Mesothelial cell of epicardium (in vitro differentiated cells): ENCODE measurements around the gene HMG20A. TPM values are rescaled to one million over a fixed set of nuclear protein-coding genes. Genes with fewer than 3 reads are reported as not detected.

Experiments used
- DNase-seq, 2 experiments: peaks; one replicate each; pipeline ENCODE4 v3.0.0; 2021; ENCODE audit warnings: low spot score in 2 of 2; ENCODE audit not compliant: unreplicated experiment in 2 of 2
- H3K27ac Mint-ChIP-seq: 2 replicates; pipeline ENCODE4 v1.8.0; 2021; ENCODE audit warnings: mixed read lengths
- H3K27me3 Mint-ChIP-seq: 2 replicates; pipeline ENCODE4 v1.8.0; 2021; ENCODE audit warnings: low read depth, mixed read lengths
- H3K36me3 Mint-ChIP-seq: 2 replicates; pipeline ENCODE4 v1.8.0; 2021; ENCODE audit warnings: mixed read lengths
- H3K4me1 Mint-ChIP-seq: 2 replicates; pipeline ENCODE4 v1.8.0; 2021; ENCODE audit warnings: mixed read lengths
- H3K4me3 Mint-ChIP-seq: 2 replicates; pipeline ENCODE4 v1.8.0; 2021; ENCODE audit warnings: mild to moderate bottlenecking, moderate library complexity, mixed read lengths
- H3K9me3 Mint-ChIP-seq: 2 replicates; pipeline ENCODE4 v1.8.0; 2021; ENCODE audit warnings: mixed read lengths
- total RNA-seq: library from RNA; stranded (reverse); gene quantifications from 3 replicates; pipeline ENCODE4 v1.2.1, GENCODE V29; 2021
- TF ChIP-seq, protein P1 (sequence below): fragments of 200-600 bp; sonication (generic); IDR thresholded peaks from one replicate; pipeline ENCODE4 v1.5.0; 2021; ENCODE audit warnings: antibody characterized with exemption; ENCODE audit not compliant: unreplicated experiment

HMG20A gene
- total RNA-seq, 1 donor from 2014 or later, result 70.5 TPM

DNA sequence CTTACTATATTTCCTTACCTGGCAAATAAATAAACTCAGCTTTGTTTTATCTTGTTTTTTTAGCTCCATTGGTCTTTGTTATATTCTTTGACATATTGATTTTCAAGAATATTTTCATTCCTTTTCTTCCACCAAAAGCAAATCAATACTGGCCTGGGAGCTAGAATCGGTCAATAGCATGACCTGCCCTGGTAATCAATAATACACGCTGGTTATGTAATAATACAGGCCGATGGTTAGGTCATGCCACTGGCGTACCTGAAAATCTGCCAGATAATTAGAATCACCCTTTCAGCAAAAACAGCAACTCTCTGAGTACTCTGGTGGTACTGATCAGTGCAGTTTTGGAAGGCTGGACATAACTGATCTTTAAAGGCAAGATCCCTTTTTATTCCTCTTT, 40.7 kb upstream of the HMG20A start:
- DNase-seq, result no peak
- no peaks in the 10 kb centered on the region for H3K36me3 Mint-ChIP-seq
- TF ChIP-seq, protein P1, sequence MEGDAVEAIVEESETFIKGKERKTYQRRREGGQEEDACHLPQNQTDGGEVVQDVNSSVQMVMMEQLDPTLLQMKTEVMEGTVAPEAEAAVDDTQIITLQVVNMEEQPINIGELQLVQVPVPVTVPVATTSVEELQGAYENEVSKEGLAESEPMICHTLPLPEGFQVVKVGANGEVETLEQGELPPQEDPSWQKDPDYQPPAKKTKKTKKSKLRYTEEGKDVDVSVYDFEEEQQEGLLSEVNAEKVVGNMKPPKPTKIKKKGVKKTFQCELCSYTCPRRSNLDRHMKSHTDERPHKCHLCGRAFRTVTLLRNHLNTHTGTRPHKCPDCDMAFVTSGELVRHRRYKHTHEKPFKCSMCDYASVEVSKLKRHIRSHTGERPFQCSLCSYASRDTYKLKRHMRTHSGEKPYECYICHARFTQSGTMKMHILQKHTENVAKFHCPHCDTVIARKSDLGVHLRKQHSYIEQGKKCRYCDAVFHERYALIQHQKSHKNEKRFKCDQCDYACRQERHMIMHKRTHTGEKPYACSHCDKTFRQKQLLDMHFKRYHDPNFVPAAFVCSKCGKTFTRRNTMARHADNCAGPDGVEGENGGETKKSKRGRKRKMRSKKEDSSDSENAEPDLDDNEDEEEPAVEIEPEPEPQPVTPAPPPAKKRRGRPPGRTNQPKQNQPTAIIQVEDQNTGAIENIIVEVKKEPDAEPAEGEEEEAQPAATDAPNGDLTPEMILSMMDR, result no peak
- H3K4me3 Mint-ChIP-seq, result no peak overlapping the region
- peaks cover 7% of the 10 kb centered on the region for H3K4me1 Mint-ChIP-seq
- H3K27me3 Mint-ChIP-seq, result no peaks in the 10 kb centered on the region
- no peaks in the 10 kb centered on the region for H3K9me3 Mint-ChIP-seq
- no peak overlapping the region for H3K27ac Mint-ChIP-seq

- Mint-ChIP-seq H3K4me3 (no peak overlapping the region), H3K27me3 (no peaks in the 10 kb centered on the region), H3K9me3 (no peaks in the 10 kb centered on the region), H3K36me3 (no peaks in the 10 kb centered on the region), H3K27ac (no peak overlapping the region), H3K4me1 (peaks cover 30% of the 10 kb centered on the region)
- no peak for DNase-seq
- TF ChIP-seq, protein P1, result no peak
Measured at GRCh38 chr15:77384086-77384485, 36.6 kb upstream of the HMG20A start.

DNA sequence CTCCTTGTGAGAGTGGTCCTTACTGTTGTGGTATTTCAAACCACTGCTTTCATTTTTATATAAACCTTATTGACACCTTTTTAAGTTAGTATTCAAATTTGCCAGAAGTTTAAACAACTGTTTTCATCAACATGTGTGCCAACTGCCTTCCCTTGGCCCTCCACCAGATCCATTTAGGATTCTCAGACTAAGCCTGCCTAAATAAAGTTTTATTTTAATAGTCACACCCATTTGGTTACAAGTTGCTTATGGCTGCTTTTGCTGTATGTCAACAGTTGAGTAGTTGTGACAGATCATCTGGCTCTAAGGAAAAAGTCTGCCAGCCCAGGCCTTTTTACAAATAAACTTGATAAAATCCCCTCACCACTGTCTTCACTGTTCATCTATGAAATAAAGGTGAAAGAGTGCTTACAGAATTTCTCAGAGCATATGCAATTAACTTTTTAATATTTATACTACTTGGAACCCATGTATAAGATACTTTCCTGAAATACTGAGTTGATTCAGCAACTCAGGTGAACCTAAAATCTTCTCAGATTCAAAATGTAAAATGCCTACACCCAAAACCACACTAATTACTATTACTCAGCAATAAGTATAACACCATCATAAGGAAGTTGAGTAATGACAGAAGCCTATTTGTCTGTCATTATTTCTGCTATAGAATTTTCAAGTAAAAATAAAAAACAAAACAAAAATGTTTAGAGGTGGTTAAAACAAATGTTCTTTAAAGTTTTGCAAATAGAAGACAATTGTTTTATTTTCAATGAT, 35.9 kb upstream of the HMG20A start:
- Mint-ChIP-seq H3K27ac (no peak overlapping the region), H3K4me1 (peaks cover 36% of the 10 kb centered on the region), H3K27me3 (no peaks in the 10 kb centered on the region), H3K4me3 (no peak overlapping the region), H3K36me3 (no peaks in the 10 kb centered on the region), H3K9me3 (no peaks in the 10 kb centered on the region)
- TF ChIP-seq, protein P1, result no peak
- no peak for DNase-seq

DNA sequence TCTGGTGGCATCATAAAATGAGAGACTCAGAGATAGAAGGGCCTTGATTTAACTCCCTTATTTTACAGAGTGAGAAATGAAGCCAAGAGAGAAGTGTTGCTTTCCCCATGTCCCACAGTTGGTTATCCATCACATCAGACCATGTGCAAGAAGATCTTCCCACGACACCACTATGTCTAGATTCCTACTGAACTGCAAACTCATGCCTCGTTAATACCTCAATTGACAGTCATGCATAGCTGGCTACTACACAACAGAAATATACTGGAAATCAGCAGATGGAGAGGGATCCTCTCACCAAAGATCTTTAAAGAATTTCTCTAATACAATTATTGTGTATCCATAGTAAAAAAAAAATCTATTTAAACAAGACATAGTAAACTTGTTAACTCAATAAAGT, 34.1 kb upstream of the HMG20A start:
- DNase-seq, result no peak
- no peak overlapping the region for H3K4me3 Mint-ChIP-seq
- no peaks in the 10 kb centered on the region for H3K36me3 Mint-ChIP-seq
- no peaks in the 10 kb centered on the region for H3K27me3 Mint-ChIP-seq
- TF ChIP-seq, protein P1, result no peak
- H3K9me3 Mint-ChIP-seq, result no peaks in the 10 kb centered on the region
- H3K4me1 Mint-ChIP-seq, result peaks cover 49% of the 10 kb centered on the region
- H3K27ac Mint-ChIP-seq, result no peak overlapping the region

GRCh38 chr15:77387365-77388105, 33.2 kb upstream of the HMG20A start:
- Mint-ChIP-seq H3K4me3 (no peak overlapping the region), H3K27ac (no peak overlapping the region), H3K36me3 (no peaks in the 10 kb centered on the region), H3K9me3 (no peaks in the 10 kb centered on the region), H3K27me3 (no peaks in the 10 kb centered on the region), H3K4me1 (peaks cover 50% of the 10 kb centered on the region)
- DNase-seq, result no peak
- TF ChIP-seq, protein P1, result no peak
